ENCODE measurements around the gene OR1J2.
A peak's percentile ranks its signal among the peaks of the same experiment; 100 is the strongest.
"Not testable (repeated sequence)": the region's sequence is repeated elsewhere in the genome, so short reads cannot be mapped to it uniquely, and the experiment has no call there.

Gene OR1J2, protein sequence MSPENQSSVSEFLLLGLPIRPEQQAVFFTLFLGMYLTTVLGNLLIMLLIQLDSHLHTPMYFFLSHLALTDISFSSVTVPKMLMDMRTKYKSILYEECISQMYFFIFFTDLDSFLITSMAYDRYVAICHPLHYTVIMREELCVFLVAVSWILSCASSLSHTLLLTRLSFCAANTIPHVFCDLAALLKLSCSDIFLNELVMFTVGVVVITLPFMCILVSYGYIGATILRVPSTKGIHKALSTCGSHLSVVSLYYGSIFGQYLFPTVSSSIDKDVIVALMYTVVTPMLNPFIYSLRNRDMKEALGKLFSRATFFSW

DNA sequence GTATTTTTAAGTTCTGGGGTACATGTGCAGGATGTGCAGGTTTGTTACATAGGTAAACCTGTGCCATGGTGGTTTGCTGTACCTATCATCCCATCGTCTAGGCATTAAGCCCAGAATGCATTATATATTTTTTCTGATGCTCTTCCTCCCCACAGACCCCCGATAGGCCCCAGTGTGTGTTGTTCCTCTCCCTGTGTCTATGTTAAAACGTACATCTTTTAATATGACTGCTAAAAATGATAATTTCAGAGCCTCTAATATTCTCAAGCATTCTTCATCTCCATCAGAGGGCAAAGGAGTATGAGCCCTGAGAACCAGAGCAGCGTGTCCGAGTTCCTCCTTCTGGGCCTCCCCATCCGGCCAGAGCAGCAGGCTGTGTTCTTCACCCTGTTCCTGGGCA lies at the start of gene OR1J2:
Gene OR1J2 (plus strand): TSS at position 301 of the 400 bp plus-strand sequence. CDS start 0 bp downstream, at position 301.
- DNase-seq (ENCODE audit: low read depth) = no peak

DNA sequence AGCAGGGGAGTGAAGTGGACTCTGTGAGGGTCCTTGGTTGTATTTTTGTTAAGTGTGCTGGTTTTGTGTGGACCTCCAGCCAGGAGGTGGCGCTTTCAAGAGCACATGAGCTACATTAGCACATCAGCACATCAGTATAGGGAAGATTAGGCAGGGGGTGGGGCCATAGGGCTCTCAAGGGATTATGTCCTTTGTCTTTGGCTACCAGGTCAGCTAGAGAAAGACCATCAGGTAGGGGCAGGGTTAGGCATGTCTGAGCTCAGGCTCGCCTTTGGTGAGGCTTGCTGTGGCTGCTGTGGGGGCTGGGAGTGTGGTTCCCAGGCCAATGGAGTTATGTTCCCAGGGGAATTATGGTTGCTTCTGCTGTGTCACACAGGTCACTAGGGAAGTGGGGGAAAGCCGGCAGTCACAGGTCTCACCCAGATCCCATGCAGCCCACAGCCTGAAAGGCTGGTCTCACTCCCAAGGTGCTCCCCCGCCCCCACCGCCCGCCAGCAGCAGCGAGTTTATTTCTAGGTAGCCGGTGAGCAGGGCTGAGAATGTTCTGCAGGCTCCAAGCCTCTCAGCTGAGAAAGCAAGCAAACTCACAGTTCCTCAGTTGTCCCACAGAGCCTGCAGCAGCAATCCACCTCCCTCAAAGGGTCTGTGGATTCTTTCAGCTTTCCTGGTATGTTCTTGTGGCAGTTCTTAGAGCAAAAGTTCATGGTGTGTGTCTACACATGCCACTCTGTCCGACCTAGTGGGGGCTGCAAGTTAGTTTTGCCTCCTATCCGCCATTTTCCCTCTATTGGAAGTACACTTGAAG lies 46.6 kb upstream of the OR1J2 start:
- DNase-seq (ENCODE audit: low read depth) = no peak

DNA sequence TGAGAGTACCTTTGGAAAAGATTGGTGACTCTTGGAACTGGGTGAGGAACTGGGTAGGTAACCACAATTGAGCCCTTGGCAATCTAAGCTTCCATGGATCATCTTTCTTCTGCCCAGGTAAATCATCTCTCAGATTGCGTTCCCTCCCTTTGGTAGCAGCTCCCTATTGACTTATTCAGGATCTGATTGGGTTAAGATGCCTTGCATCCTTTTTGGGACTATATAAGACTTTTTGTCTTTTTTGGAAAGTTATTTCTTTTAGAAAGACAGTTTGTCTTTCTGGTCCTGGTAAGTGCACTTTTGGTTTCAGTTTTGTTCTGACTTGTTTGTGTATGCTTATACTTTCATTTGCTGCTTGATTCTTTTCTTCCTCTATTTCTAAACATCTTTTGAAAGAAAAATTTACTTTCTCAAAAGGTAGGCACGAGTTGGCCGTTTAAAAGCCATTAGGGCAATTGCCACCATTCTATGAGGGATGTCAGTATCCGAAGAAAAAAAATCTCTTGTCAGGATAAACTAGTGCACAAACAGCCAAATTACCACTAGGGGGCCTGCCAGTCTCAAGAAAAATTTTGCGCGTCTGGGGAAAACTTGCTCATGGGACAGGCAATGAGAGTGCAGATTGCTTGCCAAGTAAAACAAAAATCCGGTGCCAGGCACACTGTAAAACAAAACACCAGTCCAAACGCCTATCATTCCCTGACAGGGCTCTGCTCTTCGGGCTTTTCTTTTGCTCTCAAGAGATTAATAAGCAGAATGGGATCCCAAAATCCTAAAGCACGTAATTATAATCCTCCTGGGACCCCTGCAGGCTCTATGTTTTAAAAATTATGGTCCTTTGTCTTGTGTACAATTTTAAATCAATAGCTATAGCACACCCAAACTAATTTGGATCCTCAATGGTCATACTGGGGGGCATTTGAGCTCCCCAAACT lies 45.7 kb upstream of the OR1J2 start:
- DNase-seq (ENCODE audit: low read depth) = peak; percentile 64

DNA sequence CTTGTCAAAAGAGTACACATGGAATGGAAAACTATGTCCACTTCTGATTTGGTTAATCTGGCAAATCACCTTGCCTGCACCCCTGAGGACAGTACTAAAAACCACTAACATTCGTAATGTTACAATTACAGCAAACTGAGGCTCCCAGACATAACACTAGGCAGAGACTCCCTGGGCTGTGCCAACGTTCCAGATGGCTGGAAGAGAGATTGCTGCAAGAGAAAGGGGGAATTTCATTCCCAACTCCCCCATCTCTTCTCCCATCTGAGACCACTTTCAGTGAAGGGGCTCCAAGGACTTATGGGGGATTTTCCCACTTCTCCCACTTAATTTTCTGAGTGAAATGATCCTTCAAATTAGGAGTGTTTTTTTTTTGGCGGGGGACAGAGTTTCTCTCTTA lies 44.1 kb upstream of the OR1J2 start:
- no peak for DNase-seq (ENCODE audit: low read depth)

DNA sequence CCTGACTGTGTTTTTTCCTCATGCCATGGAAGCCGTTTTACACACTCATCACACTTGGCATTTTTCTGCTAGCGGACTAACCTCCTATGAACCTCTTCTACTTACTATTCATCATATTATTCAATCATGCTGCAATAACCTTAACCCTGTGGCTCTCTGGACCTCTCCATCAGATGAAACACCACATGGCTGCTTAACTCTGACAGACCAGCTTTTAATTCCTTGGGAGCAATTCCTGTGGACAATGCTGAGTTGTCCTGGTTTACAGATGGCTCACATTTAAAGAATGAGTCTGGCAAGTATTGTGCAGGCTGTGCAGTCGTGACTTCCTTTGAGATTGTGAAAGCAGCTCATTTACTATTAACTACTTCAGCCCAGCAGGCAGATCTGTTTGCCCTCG lies 41.9 kb upstream of the OR1J2 start:
- peak; percentile 96 for DNase-seq (ENCODE audit: low read depth)

DNA sequence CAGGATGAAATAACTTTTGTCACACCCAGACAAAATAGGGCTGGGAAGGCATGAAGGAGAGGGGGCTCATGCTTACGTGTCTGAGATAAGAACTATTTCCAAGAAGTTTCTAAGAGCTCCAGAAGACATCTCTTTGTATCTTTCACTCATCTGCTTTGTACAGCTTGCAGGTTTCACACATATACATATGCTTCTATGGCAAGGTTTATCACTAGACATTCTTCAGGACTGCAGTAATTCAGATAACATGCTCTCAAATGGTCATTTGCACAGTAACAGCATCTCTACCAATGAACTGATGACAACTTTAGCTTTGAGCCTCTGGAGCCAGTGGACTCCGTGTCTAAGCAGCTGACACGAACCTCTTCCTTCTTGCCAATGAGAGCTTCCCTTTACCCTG lies 36.0 kb upstream of the OR1J2 start:
- DNase-seq (ENCODE audit: low read depth) = no peak

DNA sequence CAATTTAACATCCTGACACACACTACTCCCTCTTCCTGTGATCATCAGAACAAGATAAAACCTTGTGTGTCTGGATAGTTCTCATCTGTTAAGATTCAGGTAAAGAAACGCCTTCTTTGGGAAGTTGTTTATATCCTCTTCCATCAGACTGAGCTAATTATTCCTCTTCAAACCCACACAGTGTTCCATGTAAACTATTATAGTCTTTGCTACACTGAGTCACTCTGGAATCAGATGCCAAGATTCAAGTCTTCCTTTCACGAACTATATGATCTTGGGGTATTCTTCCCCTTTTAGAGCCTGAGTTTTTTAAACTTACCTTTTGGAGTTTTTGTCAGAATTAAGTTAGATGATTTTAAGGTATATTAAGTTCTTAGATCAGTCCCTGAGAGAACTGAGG lies 34.9 kb upstream of the OR1J2 start:
- DNase-seq (ENCODE audit: low read depth) = no peak

DNA sequence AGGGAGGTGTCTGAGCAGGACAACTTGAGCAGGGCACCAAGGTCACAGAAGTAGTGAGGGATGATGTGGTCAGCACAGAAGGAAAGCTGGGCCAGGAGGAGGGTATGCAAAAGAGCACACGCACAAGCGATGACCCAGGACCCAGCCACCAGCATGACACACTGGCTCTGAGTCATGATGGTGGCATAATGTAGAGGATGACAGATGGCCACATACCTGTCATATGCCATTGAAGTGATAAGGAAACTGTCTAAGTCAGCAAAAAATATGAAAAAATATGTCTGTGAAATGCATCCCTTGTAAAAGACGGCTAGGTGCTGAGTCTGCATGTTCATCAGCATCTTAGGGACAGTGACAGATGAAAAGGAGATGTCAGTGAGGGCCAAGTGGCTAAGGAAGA lies 33.3 kb upstream of the OR1J2 start:
- no peak for DNase-seq (ENCODE audit: low read depth)

DNA sequence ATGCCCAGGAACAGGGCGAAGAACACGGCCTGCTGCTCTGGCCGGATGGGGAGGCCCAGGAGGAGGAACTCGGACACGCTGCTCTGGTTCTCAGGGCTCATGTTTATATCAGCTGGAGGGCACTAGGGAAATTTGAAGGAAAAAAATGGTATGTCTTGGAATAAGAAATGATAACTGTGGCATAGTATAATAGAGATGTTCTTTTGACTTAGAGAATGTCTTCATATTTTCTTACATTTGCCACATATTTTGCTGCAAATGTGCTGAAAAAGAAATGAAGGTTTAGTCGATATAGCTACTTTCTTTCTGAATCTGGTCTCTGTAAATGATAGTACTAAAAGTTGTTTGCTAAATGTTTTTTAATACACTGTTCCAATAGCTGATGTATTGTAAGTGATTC lies 32.8 kb upstream of the OR1J2 start, which contains the start of gene OR1J1:
Gene OR1J1 (minus strand): TSS at position 101 of the 400 bp plus-strand sequence. CDS start 0 bp downstream, at position 101.
- DNase-seq (ENCODE audit: low read depth) = no peak

DNA sequence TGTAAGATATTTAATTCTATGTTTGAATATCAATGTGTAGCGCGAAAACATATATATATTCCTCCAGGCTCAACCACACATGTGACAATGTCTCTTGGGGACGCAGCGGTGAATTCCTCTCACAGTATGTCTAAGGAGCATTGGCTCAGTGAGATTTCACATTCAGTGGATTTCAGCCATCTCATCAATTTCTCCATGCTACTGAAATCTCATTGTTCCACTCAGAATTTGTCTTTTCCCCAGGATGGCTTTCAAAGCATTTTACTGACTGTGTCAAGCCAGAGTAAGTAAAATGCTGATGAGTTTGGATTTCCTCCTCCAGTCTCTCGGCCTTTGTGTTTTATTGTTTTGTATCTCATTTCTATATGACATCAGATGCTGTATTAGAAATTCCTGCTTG lies 31.5 kb upstream of the OR1J2 start:
- DNase-seq (ENCODE audit: low read depth) = no peak

DNA sequence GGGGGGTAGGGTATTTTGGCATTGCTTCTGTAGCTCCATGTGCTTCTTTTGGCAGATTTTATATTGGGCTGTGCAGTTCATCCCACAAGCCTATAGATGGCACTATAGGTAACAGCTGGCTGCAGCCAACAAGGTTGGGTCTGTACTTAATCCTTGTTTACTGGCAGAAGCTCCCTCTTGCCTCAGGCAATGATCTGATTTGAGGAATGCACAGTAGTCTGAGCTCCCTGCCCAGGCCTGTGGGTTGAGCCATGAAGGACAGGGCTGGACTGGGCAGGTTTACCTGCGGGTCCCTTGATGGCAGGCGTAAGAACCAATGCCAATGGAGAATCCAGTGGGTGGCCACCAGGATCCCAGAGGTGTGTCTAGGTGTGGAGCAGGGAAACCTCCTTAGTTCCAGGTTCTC lies 11.7 kb upstream of the OR1J2 start:
- peak; percentile 29 for DNase-seq (ENCODE audit: low read depth)

DNA sequence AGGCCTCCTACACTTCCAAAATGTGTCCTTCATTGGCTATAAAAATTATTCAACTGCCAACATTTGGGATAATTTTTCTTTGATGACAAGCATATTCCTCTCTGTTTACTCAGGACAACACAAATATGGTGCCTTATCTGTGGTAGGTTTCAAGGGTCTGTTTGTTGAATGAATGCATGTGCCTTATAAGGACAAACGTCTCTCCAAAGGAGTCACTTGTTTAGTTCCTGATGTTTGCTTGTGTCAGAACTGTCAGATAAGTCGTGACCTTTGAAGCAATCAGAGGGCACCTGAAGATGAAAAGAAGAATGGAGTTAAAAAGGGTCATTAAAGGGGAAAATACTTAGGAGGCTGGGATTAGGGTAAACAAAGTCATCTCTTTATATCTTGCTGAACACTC lies 3.6 kb upstream of the OR1J2 start:
- no peak for DNase-seq (ENCODE audit: low read depth)

DNA sequence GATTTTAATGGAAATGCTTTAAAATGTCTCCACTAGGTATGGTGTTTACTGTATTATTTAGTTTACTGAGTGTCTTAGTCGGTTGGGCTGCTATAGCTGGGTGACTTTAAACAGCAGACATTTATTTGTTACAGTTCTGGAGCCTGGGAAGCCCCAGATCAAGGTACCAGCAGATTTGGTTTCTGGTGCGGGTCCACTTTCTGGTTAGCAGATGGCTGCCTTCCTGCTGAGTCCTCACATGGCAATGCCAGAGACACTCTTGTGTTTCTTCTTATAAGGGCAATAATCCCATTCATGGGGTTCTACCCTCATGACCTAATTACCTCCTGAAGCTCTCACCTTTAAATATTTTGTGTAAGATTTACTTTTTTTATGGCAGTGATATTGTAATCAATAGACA lies 7.6 kb downstream of the OR1J2 start:
- DNase-seq (ENCODE audit: low read depth) = no peak

DNA sequence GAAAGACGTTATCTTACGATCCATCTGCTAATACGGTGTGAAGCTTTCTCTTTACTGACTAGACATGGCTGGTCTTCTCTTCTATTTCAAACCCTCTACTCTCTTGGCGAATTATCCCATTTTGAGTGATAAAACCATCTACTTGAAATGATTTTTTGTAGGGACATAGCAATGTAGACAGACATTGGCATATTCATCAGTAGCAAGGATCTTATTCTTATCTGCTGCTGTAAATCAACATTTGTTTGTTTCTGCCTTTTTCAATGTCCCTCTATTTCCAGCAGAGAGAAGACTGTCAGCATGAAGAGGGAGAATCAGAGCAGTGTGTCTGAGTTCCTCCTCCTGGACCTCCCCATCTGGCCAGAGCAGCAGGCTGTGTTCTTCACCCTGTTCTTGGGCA lies 8.2 kb downstream of the OR1J2 start, which contains the start of gene OR1J4:
Gene OR1J4 (plus strand): TSS at position 301 of the 400 bp plus-strand sequence. CDS start 0 bp downstream, at position 301.
- no peak for DNase-seq (ENCODE audit: low read depth)

DNA sequence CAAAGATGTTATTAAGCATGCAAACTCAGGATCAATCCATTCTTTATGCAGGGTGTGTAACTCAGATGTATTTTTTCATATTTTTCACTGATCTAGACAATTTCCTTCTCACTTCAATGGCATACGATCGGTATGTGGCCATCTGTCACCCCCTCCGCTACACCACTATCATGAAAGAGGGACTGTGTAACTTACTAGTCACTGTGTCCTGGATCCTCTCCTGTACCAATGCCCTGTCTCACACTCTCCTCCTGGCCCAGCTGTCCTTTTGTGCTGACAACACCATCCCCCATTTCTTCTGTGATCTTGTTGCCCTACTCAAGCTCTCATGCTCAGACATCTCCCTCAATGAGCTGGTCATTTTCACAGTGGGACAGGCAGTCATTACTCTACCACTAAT lies 8.8 kb downstream of the OR1J2 start:
- DNase-seq (ENCODE audit: low read depth) = no peak

DNA sequence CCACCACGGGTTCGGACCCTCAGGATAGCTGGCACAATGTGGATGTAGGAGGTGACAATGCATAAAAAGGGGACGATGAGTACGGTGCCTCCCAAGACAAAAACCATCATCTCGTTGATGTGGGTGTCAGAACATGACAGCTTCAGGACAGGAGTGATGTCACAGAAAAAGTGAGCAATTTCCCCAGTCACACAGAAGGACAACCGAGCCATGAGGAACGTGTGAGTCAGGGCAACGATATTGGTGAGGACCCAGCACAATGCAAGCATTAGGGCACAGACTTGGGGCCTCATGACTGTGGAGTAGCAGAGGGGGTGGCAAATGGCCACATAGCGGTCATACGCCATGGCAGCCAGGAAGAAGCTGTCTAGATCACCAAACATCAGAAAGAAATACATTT lies 16.0 kb downstream of the OR1J2 start:
- no peak for DNase-seq (ENCODE audit: low read depth)

DNA sequence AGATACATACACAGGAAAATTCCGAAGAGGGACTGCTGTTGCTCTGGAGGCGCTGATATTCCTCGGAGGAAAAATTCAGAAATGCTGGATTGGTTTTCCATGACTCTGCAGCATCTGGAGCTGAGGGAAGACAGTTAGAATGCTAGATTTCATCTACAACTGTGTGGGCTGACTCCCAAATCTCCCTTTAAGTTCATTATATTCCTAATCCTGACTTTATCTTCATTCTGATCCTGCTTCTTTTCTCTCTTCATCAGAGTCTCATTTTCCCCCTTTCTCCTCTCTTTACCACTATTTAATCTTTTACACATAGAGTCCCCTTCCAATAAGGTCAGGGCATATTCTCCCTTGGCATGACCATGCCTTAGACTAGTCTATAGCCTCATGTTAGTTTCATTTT lies 16.6 kb downstream of the OR1J2 start, which contains the start of gene OR1N1:
Gene OR1N1 (minus strand): TSS at position 101 of the 400 bp plus-strand sequence. CDS start 0 bp downstream, at position 101.
- no peak for DNase-seq (ENCODE audit: low read depth)

DNA sequence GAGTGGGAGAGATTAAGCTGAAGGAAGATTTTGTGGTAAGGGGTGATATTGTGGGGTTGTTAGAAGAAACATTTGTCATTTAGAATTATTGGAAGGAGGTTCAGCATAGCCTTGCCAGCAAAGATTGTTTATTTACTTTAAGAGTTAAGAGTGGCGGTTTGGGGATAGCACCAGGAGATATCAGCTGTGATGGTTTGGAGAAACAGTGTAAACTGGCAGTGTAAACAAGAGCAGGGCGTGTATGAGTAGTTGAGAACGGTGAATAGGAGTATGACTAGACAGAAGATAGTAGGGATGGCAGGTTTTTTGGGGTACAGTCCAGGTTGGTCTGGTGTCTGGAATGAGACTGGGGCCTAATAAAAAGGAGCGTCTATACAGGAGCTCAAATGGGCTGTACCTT lies 20.6 kb downstream of the OR1J2 start:
- not testable (repeated sequence) for DNase-seq (ENCODE audit: low read depth)

DNA sequence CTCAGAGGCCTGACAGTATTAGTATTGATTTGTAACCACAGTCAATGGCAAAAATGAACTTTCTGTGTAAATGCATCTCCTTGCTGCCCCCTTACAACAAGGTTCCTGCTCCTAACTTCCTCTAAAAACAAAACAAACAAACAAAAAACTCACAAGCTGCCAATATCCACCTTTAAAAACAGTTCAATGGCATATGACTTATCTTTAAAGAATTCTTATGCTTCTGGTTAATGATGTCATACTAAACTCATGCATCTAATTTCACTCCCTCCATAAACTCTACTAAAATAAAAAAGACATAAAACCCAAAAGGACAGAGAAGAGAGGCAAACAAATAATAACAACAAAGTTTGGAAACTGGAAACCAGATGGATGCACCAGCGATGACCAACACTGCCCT lies 25.5 kb downstream of the OR1J2 start:
- DNase-seq (ENCODE audit: low read depth) = no peak

DNA sequence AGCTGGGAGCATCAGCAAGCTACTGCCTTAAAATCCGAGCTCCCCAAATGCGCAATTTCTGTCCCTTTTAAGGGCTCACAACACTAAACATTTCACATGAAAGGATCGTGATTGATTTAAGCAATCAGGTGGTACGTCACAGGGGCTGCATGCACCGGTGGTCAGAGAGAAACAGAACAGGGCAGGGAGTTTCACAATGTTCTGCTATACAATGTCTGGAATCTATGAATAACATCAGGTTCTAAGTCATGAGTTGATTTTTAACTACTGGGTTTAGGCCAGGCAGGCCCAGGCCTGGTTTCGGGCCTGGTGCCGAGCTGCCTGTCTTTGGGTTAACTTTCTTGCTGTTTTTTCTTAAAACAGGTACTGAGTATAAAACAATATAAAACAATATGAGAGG lies 26.5 kb downstream of the OR1J2 start:
- not testable (repeated sequence) for DNase-seq (ENCODE audit: low read depth)

DNA sequence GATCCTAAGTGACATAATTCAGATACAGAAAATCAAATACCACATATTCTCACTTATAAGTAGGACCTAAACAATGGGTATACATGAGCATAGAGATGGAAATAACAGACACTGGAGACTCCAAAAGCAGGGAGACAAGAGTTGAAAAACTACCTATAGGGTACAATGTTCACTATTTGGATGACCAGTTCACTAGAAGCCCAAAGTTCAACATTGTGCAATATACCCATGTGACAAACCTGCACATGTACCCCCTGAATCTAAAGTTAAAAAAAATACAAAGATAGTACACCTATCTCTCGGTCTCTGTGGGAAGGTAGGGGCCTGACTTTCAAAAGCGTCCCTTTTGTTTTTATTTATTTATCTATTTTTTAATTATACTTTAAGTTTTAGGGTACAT lies 28.2 kb downstream of the OR1J2 start:
- no peak for DNase-seq (ENCODE audit: low read depth)

DNA sequence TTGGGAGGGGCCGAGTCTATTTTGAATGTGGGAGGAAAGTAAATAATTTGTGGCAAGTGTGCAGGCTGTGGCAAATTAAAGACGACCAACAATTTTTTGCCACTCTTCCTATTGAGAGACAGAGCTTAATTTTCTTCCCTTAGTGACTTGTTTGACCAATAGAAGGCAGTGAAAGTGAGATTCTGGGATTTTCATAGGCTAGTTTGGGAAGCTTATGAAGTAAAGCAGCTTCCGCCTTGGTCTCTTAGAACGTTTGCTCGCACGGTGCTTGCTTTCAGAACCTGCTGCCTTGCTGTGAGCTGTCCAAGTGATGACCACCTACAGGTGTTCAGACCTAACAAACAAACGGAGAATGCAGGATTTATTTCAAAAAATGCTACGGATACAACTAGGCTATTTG lies 35.6 kb downstream of the OR1J2 start:
- no peak for DNase-seq (ENCODE audit: low read depth)

Measured in GM04503 (cell line).